ENCODE results near the gene SCO1.
"Not testable (repeated sequence)": the region's sequence is repeated elsewhere in the genome, so short reads cannot be mapped to it uniquely, and the experiment has no call there.

Gene SCO1

DNA sequence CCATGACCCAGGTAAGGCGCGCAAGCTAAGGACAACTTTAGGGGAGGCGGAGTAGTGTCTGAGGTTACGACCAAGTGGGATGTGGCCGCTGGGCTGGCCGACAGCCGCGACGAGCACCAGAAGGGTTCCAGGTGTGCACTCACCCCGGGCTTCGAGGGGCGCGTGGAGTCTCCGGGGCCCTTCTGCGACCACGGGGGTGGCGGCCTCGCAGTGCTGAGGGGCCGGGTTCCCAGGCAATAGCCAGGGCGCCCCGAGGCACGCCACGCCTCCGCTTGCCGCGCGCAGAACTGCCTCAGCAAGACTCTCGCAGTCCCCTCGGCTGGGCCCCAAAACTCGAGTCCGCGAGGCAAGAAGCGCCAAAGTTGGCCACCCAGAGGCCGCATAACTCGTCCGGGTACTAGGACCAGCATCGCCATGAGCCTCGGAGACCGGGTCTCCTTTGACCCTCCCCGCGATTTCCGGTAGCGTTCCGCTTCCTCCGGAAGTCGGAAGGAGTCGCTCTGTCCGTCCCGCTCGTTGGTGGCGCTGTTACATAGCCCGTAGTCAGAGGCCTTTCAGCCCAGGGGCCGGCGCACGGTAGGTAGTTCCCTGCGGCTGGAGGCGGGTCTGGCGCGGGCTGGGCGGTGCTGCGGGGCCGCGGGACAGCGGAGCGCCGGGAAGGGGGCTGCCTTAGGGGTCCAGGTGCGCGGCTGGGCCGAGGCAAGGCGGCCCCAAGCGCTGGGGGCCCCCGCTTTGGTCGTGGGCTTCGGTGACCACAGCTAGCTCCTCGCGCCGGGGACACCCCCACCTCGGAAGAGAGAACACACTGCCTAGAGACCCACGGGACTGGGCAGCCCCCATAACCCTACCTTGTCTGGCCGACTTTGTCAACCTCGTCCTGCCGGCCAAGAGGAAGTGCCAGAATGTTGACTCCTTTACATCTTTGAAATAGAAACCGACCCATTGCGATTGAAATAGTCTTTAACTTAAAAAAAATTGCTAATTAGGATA is at the start of gene SCO1, which contains the start of gene ADPRM:
Gene SCO1 (minus strand): TSS at position 442 of the 990 bp plus-strand sequence. CDS start 26 bp downstream, at position 416.
Gene ADPRM (plus strand): TSS at position 503 of the 990 bp plus-strand sequence. CDS start 7,333 bp downstream, outside the sequence.
- DNase-seq (ENCODE audit: low spot score) = peak; percentile 89

DNA sequence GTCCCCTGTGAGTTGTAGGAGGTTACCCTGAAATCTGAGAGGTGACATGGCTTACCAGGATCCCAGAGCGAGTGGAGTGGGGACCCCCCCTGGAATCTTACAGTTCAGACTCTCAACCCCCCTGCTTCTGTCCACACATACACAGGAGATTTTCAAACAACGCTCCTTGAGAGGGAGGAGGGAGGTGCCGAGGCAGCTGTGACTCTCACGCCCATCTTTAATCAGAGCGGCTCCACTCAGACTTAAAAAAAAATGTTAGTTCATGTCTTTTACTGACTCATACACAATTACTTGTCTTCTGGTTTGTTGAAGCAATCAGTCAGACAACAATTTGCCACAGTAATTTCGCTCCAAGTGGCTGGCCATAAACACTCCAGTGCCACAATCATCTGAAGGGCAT is 47.9 kb upstream of the SCO1 start:
- no peak for DNase-seq (ENCODE audit: low spot score)

DNA sequence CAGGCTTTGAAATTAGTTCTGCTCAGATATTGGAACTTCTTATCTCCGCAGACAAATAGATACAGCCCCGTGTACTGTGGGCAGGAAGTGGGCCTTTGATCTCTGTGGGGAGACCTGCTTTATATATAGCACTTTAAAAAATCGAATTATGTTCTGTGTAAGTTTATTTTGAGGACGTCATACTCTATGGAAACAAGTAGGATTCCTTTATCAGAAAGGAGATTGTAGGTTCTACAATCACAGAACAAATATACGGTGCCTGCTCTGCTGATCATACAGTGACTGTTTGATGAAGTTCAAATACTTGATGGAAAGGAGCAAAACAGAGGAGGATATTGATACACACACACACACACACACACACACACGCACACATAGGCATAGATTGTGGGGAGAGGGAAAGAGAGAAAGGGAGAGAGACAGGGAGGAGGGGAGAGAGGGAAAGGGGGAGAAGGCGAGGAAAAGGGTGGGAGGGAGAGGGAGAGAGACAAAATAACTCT is 47.2 kb upstream of the SCO1 start:
- DNase-seq (ENCODE audit: low spot score) = peak; percentile 56

DNA sequence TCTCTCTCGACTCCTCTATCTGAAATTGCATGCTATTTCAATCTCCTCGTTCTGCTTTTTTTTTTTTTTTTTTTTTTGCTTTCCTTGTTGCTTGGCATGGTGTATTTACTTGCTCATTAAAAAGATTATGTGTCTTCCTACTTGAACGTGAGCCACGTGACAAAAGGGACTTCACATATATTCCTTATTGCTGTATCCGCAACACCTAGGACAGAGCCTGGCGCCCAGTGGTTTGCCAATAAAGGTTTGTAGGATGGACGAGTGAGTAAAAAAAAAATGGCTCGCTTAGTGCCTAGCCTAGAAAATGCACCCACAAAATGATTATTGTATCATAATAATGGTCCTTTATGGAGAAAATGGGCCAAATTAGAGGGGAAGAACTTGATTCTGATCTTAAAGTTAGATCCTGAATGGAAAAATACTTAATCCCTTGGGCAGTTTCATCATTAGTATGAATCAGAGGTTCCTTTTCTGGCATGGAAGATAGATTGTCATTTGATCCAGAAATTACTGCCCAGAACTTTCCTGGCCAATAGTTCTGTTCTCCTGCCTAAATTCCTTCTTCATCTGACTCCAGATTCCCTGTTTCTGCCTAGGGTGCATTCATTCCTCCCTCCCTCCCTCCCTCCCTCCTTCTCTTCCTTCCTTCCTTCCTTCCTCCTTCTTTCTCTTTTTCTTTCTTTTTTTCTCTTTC is 46.1 kb upstream of the SCO1 start:
- no peak for DNase-seq (ENCODE audit: low spot score)

DNA sequence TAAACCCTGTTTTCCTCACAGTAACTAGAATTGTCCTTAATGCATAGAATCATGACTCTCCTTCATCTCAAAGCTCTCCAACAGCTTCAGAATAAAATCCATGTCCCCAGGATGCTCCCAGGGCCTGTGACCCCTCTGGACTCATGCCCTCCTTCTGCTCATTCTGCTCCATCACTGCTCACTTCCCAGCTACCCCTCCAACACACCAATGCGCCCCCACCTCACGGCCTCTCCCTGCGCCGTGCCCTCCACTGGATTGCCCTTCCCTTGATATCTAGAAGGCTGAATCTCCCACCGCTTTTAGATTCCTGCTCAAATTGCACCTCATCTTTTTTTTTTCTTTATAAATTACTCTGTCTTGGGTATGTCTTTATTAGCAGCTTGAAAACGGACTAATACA is 45.1 kb upstream of the SCO1 start:
- DNase-seq (ENCODE audit: low spot score) = no peak

DNA sequence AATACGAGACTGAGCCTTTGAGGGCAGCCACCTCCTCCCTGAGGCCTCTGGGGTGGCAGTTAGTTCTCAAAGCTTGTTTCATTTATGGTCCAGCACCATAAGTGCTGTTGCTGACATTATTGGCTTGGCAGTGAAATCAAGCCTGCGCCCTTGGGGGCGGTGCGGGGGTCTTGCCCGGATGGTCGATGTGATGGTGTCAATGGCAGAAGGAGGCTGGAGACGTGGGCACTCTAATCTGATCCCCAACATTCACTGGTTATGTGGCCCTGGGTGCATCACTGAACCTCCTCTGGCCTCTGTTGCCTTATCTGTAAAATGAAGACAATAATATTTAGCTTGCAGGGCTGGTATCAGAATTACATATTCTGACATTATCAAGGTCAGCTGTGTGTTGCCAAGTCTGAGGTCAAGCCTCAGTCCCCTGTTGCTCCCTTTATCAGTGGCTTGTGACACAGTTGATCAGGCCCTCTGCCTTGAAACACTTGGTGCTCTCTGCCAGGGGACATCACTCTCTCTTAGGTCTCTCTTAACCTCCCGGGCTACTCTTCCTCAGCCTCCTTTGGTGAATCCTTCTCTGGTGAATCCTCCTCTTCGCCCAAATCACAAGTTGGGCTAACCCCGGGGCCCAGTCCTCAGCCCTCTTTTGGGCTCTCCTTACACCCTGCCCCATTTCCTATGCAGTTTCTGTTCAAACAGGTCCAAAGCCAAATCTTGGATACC is 44.2 kb upstream of the SCO1 start:
- no peak for DNase-seq (ENCODE audit: low spot score)

DNA sequence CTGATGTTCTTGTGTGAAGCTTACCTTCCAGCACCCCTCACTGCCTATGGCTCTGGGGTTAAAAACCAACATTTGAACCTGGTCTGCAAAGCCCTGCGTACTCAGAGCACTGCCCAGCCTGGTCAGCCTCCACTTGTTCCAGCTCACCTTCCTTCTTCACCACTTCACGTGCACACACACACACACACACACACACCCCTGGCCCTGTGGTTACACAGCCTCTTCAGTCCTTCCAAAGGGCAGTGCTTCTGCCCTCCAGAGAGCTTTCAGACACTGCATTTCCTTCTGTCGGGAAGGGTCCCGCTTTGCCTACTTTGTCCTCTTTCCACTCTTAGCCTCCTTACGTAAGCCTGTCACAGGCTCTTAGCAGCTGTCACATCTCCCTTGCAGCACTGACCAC is 42.1 kb upstream of the SCO1 start:
- DNase-seq (ENCODE audit: low spot score) = no peak

DNA sequence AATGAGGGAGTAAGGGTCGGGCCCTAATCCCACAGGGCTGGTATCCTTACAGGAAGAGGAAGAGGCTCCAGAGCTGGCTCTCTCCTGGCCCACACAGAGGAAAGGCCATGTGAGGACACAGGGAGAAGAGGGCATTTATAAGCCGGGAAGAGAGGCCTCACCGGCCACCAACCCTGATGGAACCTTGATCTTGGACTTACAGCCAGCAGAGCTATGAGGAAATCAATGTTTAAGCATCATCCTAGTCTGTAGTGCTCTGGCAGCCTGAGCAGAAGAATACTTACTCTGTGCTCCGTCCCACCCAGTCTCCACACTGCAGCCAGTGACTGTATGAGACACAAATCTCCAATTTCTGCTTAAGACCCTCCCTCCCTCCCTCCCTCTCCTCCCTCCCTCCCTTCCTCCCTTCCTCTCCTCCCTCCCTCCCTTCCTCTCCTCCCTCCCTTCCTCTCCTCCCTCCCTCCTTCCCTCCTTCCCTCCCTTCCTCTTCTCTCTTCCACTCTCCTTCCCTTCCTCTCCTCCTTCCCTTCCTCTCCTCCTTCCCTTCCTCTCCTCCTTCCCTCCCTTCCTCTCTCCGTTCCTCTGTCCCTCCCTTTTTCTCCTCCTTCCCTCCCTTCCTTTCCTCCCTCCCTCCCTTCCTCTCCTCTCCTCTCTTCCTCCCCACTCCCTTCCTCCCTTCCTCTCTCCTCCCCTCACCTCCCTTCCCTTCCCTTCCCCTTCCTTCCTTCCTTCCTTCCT is 41.4 kb upstream of the SCO1 start:
- no peak for DNase-seq (ENCODE audit: low spot score)

DNA sequence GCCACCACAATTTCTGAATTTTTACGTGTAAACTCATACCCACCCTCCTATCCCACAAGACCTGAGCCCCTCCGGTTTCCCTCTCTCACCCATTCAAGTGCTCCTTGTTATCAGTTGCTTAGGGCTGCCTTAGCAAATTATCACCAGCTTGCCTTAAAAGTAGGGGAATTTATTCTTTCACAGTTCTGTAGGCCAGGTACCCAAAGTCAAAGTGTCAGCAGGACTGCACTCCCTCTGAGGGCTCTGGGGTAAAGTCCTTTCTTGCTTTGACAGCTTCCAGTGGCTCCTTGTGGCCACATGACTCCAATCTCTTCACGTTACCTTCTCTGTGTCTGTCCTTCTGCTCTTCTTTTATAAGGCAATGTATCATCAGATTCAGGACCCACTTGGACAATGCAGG is 40.4 kb upstream of the SCO1 start:
- DNase-seq (ENCODE audit: low spot score) = no peak

DNA sequence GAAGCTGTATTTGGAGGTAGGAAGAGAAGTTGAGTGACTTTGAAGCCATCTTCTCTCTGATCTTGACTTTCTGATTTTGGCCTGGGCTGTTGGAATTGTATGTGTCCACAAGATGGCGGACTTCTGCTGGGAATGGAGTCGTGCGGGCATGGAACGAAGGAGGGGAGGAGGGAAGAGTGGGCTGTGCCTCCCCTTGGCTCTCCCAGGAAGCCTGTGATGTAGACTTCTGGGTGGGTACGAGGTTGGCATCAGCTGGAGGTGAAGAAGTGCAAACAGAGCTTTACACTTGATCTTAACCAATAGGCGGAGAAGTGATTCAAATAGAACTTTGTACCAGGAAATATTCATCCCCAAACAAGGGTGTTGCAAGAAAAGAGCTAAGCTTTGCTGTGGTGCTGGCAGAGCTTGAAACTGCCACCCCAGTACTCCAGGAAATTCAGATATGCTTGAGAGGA is 39.9 kb upstream of the SCO1 start:
- DNase-seq (ENCODE audit: low spot score) = peak; percentile 34

DNA sequence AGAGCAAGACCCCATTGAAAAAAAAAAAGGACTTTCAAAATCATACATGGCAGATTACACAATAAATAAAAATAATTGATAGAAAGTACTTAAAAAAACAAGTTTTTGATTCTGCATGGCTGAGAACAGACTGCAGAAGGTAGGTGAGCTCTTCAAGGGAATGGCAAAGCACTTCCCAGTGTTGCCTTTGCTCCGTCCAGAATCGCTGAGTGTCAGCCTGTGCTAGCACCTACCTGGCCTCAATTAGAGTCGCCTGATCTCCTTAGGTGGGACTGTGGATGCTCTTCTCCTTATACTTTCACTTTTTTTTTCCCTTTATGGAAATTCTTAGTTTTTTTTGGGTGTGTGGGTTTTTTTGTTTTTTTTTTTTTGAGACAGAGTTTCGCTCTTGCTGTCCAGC is 38.5 kb upstream of the SCO1 start:
- DNase-seq (ENCODE audit: low spot score) = no peak

DNA sequence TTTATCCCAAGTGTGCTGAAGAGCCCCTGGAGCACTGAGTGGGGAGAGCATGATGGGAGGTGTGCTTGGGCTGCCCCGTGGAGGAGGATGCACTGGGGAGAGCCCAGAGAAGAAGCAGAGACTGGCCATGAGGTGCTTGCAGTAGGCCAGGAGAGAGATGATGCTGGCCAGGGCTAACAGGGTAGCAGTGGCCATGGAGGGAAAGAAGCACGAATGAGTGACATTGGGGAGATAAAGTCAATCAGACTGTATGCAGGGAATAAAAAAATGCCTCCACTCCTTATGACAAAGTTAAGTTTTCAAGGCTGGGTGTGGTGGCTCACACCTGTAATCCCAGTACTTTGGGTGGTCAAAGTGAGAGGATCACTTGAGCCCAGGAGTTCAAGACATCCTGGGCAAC is 37.9 kb upstream of the SCO1 start:
- DNase-seq (ENCODE audit: low spot score) = no peak

DNA sequence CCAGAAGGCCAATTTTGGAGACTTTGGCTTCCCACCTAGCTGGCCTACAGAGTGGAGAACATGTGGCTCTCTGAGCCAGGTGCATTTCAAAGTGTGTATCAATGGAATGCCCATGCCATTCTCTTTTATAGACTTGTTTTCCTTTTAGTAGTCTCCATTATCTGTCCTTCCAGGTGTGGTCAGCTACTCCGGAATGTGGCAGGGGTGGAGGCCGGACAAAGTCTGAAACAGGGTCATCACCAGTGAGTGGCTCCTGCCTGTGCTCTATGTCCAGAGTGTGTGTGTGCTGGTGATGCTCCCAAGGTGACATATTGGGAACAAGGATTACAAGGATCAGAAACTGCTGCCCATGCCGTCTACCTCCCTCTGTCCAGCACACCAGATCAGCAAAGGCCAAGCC is 36.3 kb upstream of the SCO1 start:
- no peak for DNase-seq (ENCODE audit: low spot score)

DNA sequence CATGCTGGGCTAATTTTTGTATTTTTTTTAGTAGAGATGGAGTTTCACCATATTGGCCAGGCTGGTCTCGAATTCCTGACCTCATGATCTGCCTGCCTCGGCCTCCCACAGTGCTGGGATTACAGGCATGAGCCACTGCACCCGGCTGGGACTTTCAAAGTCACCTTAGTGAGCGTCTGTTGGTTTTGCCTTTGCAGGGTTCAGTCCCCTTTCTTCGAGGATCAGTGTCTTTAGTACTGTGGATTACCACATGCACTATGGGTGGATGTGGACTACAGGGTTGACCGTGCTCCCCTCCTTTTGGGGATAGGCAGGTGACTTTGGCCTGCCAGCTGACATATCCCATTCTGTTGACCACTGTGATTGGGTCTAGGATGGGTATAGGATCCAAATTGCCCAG is 34.8 kb upstream of the SCO1 start:
- not testable (repeated sequence) for DNase-seq (ENCODE audit: low spot score)

DNA sequence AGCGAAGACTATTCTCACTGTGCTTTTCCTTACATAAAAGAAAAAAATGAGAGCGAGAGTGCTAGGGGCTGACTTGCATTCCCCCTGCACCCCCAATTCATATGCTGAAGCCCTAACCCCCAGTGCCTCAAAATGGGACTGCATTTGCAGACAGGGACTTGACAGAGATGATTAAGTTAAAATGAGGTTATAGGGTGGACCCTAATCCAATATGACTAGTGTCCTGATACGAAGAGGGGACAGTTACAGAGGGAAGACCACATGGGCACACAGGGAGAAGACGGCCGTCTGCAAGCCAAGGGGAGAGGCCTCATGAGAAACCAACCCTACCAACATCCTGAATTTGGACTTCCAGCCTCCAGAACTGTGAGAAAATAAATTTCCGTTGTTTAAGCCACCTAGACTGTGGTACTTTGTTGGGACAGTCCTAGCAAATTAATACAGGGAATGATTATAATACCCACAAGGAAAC is 34.1 kb upstream of the SCO1 start:
- DNase-seq (ENCODE audit: low spot score) = no peak

DNA sequence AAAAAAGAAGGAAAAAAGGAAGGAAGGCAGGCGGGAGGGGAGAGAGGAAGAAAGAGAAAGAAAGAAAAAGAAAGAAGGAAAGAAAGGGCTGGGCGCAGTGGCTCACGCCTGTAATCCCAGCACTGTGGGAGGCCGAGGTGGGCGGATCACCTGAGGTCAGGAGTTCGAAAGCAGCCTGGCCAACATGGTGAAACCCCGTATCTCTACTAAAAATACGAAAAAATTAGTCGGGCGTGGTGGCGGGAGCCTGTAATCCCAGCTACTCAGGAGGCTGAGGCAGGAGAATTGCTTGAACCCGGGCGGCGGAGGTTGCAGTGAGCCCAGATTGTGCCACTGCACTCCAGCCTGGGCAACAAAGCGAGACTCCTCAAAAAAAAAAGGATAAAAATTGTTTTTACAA is 32.9 kb upstream of the SCO1 start:
- not testable (repeated sequence) for DNase-seq (ENCODE audit: low spot score)

DNA sequence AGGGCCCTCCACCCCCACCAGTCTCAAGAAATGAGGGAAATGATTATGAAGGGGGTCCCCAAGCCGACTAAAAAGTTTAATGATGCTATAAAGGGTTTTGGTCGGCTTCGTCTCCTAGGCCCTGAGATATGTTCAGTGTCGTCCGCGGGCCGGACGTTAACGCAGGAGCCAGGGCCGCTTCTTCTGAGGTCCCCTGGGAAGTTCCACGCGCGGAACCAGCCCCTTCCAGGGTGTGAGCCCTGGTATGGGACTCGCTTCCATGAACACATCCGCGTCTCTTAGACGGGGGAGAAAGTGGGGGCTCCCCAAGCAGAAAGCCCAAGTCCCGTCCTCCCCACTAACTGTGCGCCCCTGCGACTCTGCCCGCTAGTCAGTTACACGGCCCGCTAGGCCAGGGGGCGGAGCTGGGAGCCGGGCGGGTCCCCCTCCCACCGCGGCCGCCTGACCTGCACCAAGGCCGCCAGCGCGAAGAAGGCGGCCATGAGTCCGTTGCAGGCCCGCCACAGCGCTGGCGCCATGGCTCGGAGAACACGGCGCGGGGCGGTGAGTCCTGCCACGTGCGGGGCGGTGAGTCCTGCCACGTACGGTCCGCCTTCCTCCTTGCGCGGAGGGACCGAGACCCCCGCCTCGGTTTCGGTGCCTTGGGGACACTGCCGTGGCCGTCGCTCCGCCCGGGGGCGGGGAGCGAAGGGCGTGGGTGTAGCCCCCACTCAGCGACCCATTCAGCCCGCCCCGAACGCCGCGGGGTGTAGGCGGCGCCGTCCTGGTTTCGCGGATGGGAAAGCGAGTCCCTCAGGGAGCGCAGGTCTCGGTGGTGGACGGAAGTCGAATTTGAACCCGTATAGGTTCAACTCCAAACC is 32.2 kb upstream of the SCO1 start, which contains the start of gene TMEM220:
Gene TMEM220 (minus strand): TSS at position 690 of the 860 bp plus-strand sequence. CDS start 172 bp downstream, at position 518.
- peak; percentile 20 for DNase-seq (ENCODE audit: low spot score)

DNA sequence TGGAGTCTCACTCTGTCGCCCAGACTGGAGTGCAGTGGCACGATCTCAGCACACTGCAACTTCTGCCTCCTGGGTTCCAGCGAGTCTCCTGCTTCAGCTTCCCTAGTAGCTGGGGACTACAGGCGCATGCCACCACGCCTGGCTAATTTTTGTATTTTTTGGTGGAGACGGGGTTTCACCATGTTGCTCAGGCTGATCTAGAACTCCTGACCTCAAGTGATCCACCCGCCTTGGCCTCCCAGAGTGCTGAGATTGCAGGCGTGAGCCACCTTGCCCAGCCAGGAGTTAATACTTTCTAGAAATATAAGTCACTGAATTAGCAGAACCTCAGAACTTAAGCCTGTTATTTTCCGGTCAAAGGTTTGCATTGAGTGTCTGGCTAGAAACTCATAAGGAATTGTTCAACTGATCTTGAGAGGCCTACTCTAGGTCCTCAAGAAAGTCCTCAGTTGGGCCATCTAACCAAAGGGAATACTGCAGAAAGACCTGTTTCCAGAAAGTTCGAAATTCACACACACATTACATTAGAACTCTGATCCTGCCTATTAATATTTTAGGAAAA is 31.1 kb upstream of the SCO1 start:
- DNase-seq (ENCODE audit: low spot score) = no peak

DNA sequence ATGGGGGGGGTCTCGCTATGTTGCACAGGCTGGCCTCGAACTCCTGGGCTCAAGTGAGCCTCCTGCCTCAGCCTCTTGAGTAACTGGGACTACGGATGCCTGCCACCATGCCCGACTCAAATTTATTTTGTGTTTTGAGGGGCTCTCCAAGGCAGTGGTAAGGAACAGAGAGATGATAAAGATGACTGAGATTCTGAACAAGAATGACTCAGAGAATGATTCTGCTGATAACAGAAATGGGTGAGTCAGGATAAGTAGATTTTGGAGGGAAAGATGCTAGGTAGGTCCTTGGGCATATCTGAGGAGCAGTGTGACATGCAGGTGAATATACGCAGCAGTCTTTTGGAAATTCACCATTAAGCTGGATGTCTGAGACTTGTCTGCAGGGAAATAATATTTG is 29.9 kb upstream of the SCO1 start:
- no peak for DNase-seq (ENCODE audit: low spot score)

DNA sequence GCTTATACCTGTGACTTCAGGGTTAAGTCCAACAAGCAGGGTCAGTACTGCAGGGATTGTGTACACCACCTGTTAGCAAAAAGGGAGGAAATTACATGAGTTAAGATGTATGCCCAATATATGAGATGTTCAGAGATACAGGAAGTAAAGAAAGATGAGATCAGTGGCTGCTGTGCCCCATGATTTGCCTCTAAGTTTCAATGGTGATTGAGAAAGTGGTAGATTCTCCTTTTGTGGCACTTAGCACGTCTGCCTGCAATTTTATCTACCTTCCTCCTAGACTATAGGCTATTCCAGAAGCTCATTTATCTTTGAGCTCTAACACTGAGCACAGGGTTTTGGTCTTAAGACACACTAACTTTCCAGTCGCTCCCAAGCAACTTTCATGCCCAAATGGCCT is 28.9 kb upstream of the SCO1 start:
- DNase-seq (ENCODE audit: low spot score) = no peak

Measured in CD4-positive, alpha-beta T cell treated with Interleukin-6 at 100 ng/mL for 8 hours (primary cell).